B cell (primary cell): Measurements from ENCODE around the gene KAZN.

Source experiments
- CTCF ChIP-seq: fragments of 200-600 bp; IDR thresholded peaks from one replicate; pipeline ENCODE4 v1.8.0; 2022; ENCODE audit warnings: antibody characterized with exemption, mild to moderate bottlenecking
- EZH2 ChIP-seq: IDR thresholded peaks from 2 replicates; pipeline ENCODE4 v1.6.1; 2012; ENCODE audit warnings: borderline replicate concordance, low read depth, mild to moderate bottlenecking, moderate library complexity, low read length; ENCODE audit not compliant: insufficient read depth, poor library complexity, severe bottlenecking

GRCh38 chr1:15104768-15105167 is 506.3 kb downstream of the KAZN start:
- TF ChIP-seq CTCF: no peak
- no peak for TF ChIP-seq EZH2
